Fibroblast of lung (primary cell): ENCODE data around the gene CLPSL2. TPM values are rescaled to one million over a fixed set of nuclear protein-coding genes. Genes with fewer than 3 reads are reported as not detected.

Source experiments
- DNase-seq, 2 donors: peaks; one replicate each; pipeline versions ENCODE4 v3.0.0 to v3.0.0-alpha.2; 2010; ENCODE audit warnings: low read depth in 2 of 2
- H2AFZ ChIP-seq: 2 replicates; pipeline ENCODE4 v1.5.1; 2012; ENCODE audit warnings: low read length, control low read depth, inconsistent platforms
- H3K27ac ChIP-seq: 2 replicates; pipeline ENCODE4 v1.5.1; 2011; ENCODE audit warnings: low read length, control low read depth; ENCODE audit not compliant: insufficient read depth
- H3K27me3 ChIP-seq: 2 replicates; pipeline ENCODE4 v1.5.1; 2011; ENCODE audit warnings: mild to moderate bottlenecking, low read length; ENCODE audit not compliant: control insufficient read depth, insufficient read depth
- H3K36me3 ChIP-seq: 2 replicates; pipeline ENCODE4 v1.5.1; 2011; ENCODE audit warnings: low read length; ENCODE audit not compliant: control insufficient read depth, insufficient read depth
- H3K4me1 ChIP-seq: 2 replicates; pipeline ENCODE4 v1.5.1; 2011; ENCODE audit warnings: low read length; ENCODE audit not compliant: control insufficient read depth, insufficient read depth; ENCODE audit errors: extremely low read depth
- H3K4me2 ChIP-seq: 2 replicates; pipeline ENCODE4 v1.5.1; 2011; ENCODE audit warnings: low read length, control low read depth; ENCODE audit not compliant: insufficient read depth; ENCODE audit errors: extremely low read depth
- H3K4me3 ChIP-seq, 4 experiments: fragments of 200-600 bp in 1 of 4; sonication (generic) in 1 of 4; replicated peaks in 1 of 4; 2 replicates each; pipeline ENCODE4 v1.5.1; 2011 to 2016; ENCODE audit warnings: low read length in 4 of 4, low read depth in 3 of 4, mild to moderate bottlenecking in 3 of 4, control low read depth in 2 of 4, inconsistent platforms in 1 of 4, mixed read lengths in 1 of 4; ENCODE audit not compliant: insufficient read depth in 1 of 4; ENCODE audit errors: control extremely low read depth in 1 of 4
- H3K79me2 ChIP-seq: 2 replicates; pipeline ENCODE4 v1.5.1; 2012; ENCODE audit warnings: mild to moderate bottlenecking, low read length, inconsistent platforms; ENCODE audit not compliant: control insufficient read depth, insufficient read depth
- H3K9ac ChIP-seq: 2 replicates; pipeline ENCODE4 v1.5.1; 2011; ENCODE audit warnings: mild to moderate bottlenecking, low read length, control low read depth; ENCODE audit not compliant: insufficient read depth
- H3K9me3 ChIP-seq: 2 replicates; pipeline ENCODE4 v1.5.1; 2012; ENCODE audit warnings: low read depth, low read length; ENCODE audit not compliant: control insufficient read depth, insufficient read depth
- H4K20me1 ChIP-seq: 2 replicates; pipeline ENCODE4 v1.5.1; 2011; ENCODE audit warnings: low read length; ENCODE audit not compliant: control insufficient read depth, insufficient read depth; ENCODE audit errors: extremely low read depth
- CTCF ChIP-seq, 2 donors: IDR thresholded peaks in 1 of 2; conservative IDR thresholded peaks in 1 of 2; 1 replicate in 1 of 2; 2 replicates in 1 of 2; pipeline ENCODE4 v1.5.1; 2011 to 2012; ENCODE audit warnings: low read length in 2 of 2, control low read depth in 1 of 2, inconsistent platforms in 1 of 2, low read depth in 1 of 2, mild to moderate bottlenecking in 1 of 2
- EZH2 ChIP-seq: IDR thresholded peaks from 2 replicates; pipeline ENCODE4 v1.5.1; 2012; ENCODE audit warnings: low read length, control low read depth, mild to moderate bottlenecking; ENCODE audit errors: missing control alignments
- polyA plus RNA-seq, 2 donors: library from polyadenylated mRNA; depleted of rRNA in 1 of 2; stranded (reverse) in 1 of 2; unstranded in 1 of 2; fragments of >200 nt; gene quantifications; 2 replicates each; pipeline ENCODE4 v1.2.1, GENCODE V29; 2011 to 2012; ENCODE audit warnings: missing spikeins in 1 of 2
- total RNA-seq: library from RNA; depleted of rRNA; stranded (reverse); fragments of >200 nt; gene quantifications from 2 replicates; pipeline ENCODE4 v1.2.1, GENCODE V29; 2014

Gene CLPSL2
- total and polyA plus RNA-seq, 2 donors (not counting 1 experiment from before 2014, with no cell fraction given): not detected

- Histone ChIP-seq H3K4me3 (no peak overlapping the region), H3K79me2 (no peaks in the 10 kb centered on the region), H3K9ac (no peak overlapping the region), H3K4me1 (no peaks in the 10 kb centered on the region), H3K36me3 (no peaks in the 10 kb centered on the region), H4K20me1 (no peaks in the 10 kb centered on the region), H3K27ac (no peak overlapping the region), H3K4me2 (no peak overlapping the region), H3K9me3 (no peaks in the 10 kb centered on the region), H3K27me3 (peaks cover 8% of the 10 kb centered on the region), H2AFZ (no peak overlapping the region)
- no peak for TF ChIP-seq CTCF (conservative IDR thresholded peaks at IDR 0.05 in 1 of 2, IDR thresholded peaks at IDR 0.05 in 1 of 2; ENCODE audit: low read depth in 1 of 2, low read length in 2 of 2)
- TF ChIP-seq EZH2: no peak
- no peak for DNase-seq
These were observed 24.8 kb upstream of the CLPSL2 start for GRCh38 chr6:35751594-35751993.

- no peaks in the 10 kb centered on the region for H3K79me2 ChIP-seq
- no peaks in the 10 kb centered on the region for H3K36me3 ChIP-seq
- TF ChIP-seq CTCF (conservative IDR thresholded peaks at IDR 0.05 in 1 of 2, IDR thresholded peaks at IDR 0.05 in 1 of 2; ENCODE audit: low read depth in 1 of 2, low read length in 2 of 2): no peak
- no peak for TF ChIP-seq EZH2
- no peak overlapping the region for H3K4me3 ChIP-seq
- no peak overlapping the region for H3K4me2 ChIP-seq
- no peak overlapping the region for H3K27ac ChIP-seq
- DNase-seq: no peak
- no peak overlapping the region for H3K9ac ChIP-seq
- H3K27me3 ChIP-seq: peaks cover 5% of the 10 kb centered on the region
- H2AFZ ChIP-seq: no peak overlapping the region
- no peaks in the 10 kb centered on the region for H3K9me3 ChIP-seq
- no peaks in the 10 kb centered on the region for H3K4me1 ChIP-seq
- H4K20me1 ChIP-seq: no peaks in the 10 kb centered on the region
These were observed 24.1 kb upstream of the CLPSL2 start for GRCh38 chr6:35752330-35752729.

- TF ChIP-seq EZH2 (no peak), CTCF (conservative IDR thresholded peaks at IDR 0.05 in 1 of 2, IDR thresholded peaks at IDR 0.05 in 1 of 2; ENCODE audit: low read depth in 1 of 2, low read length in 2 of 2) (no peak)
- Histone ChIP-seq H4K20me1 (no peaks in the 10 kb centered on the region), H3K27ac (no peak overlapping the region), H3K4me3 (no peak overlapping the region), H3K9ac (no peak overlapping the region), H3K27me3 (no peaks in the 10 kb centered on the region), H2AFZ (no peak overlapping the region), H3K36me3 (no peaks in the 10 kb centered on the region), H3K4me2 (no peak overlapping the region), H3K79me2 (no peaks in the 10 kb centered on the region), H3K9me3 (no peaks in the 10 kb centered on the region), H3K4me1 (no peaks in the 10 kb centered on the region)
- DNase-seq: peak; percentile 31 to 56
These were observed 21.7 kb upstream of the CLPSL2 start for GRCh38 chr6:35754452-35755277.
